Endothelial cell of umbilical vein (primary cell): ENCODE data around the gene MGAT4A. TPM values are rescaled to one million over a fixed set of nuclear protein-coding genes. Genes with fewer than 3 reads are reported as not detected.

Experiments used
- BruUV-seq: library from RNA; stranded (reverse); fragments of 400-500 nt; replicated peaks from 2 replicates; lab custom pipeline; 2021; lab: Mats Ljungman, UMichigan
- CTCF ChIA-PET: fragments of 300-600, 350-600 bp; sonication (Branson Sonifier 250); formaldehyde crosslinking; loops from one replicate; lab custom pipeline; 2021; ENCODE audit warnings: antibody characterized with exemption, inconsistent platforms; lab: Charles Lee
- POLR2A ChIA-PET: fragments of 300-600, 350-600 bp; sonication (Branson Sonifier 250); formaldehyde crosslinking; loops from one replicate; lab custom pipeline; 2021; ENCODE audit warnings: antibody characterized with exemption, inconsistent platforms; lab: Charles Lee
- DNase-seq: peaks from one replicate; pipeline ENCODE4 v3.0.0-alpha.2; 2011; ENCODE audit warnings: low read depth, low spot score
- FAIRE-seq: peaks from 2 replicates; lab custom pipeline; 2011; peaks lifted over from hg19 to GRCh38; lab: Jason Lieb, UNC
- H2AFZ ChIP-seq: 2 replicates; pipeline ENCODE4 v1.6.0; 2012; ENCODE audit warnings: low read depth, low read length, control low read depth, inconsistent platforms
- H3K27ac ChIP-seq: 2 replicates; pipeline ENCODE4 v1.5.1; 2011; ENCODE audit warnings: low read depth, mild to moderate bottlenecking, control low read depth, low read length, moderate library complexity; ENCODE audit not compliant: insufficient read depth
- H3K27me3 ChIP-seq, 2 experiments: 2 replicates each; pipeline versions ENCODE4 v1.6.0 to v1.6.1; 2011; ENCODE audit warnings: low read length in 2 of 2, mixed read lengths in 1 of 2; ENCODE audit not compliant: control insufficient read depth in 2 of 2, insufficient read depth in 2 of 2
- H3K36me3 ChIP-seq, 2 experiments: 2 replicates in 1 of 2; 3 replicates in 1 of 2; pipeline ENCODE4 v1.5.1; 2011; ENCODE audit warnings: low read length in 2 of 2, mild to moderate bottlenecking in 1 of 2, moderate library complexity in 1 of 2; ENCODE audit not compliant: control insufficient read depth in 2 of 2, insufficient read depth in 2 of 2; ENCODE audit errors: extremely low read depth in 1 of 2
- H3K4me1 ChIP-seq: 3 replicates; pipeline ENCODE4 v1.5.1; 2011; ENCODE audit warnings: mild to moderate bottlenecking, low read length; ENCODE audit not compliant: control insufficient read depth, insufficient read depth; ENCODE audit errors: extremely low read depth
- H3K4me2 ChIP-seq: 2 replicates; pipeline ENCODE4 v1.6.1; 2011; ENCODE audit warnings: low read length, control low read depth, mixed read lengths; ENCODE audit not compliant: insufficient read depth
- H3K4me3 ChIP-seq, 3 experiments: fragments of 200-600 bp in 1 of 3; sonication (generic), shearing (Covaris generic) in 1 of 3; replicated peaks in 1 of 3; 2 replicates each; pipeline ENCODE4 v1.5.1; 2011 to 2016; ENCODE audit warnings: control low read depth in 3 of 3, low read length in 3 of 3, mild to moderate bottlenecking in 2 of 3, inconsistent platforms in 1 of 3, low read depth in 1 of 3, moderate library complexity in 1 of 3; ENCODE audit not compliant: insufficient read depth in 1 of 3
- H3K79me2 ChIP-seq: 2 replicates; pipeline ENCODE4 v1.6.0; 2012; ENCODE audit warnings: low read length, inconsistent platforms; ENCODE audit not compliant: control insufficient read depth, insufficient read depth
- H3K9ac ChIP-seq: replicated peaks from 2 replicates; pipeline ENCODE3; 2011; ENCODE audit warnings: low read length, control low read depth; ENCODE audit not compliant: insufficient read depth; ENCODE audit errors: extremely low read depth
- H3K9me1 ChIP-seq: replicated peaks from 3 replicates; pipeline ENCODE4 v1.6.0; 2011; ENCODE audit warnings: mild to moderate bottlenecking, low read length; ENCODE audit not compliant: control insufficient read depth, insufficient read depth; ENCODE audit errors: extremely low read depth
- H3K9me3 ChIP-seq: replicated peaks from 2 replicates; pipeline ENCODE4 v1.5.1; 2012; ENCODE audit warnings: low read length, inconsistent platforms; ENCODE audit not compliant: control insufficient read depth, insufficient read depth
- H4K20me1 ChIP-seq: replicated peaks from 2 replicates; pipeline ENCODE3; 2011; ENCODE audit warnings: mild to moderate bottlenecking, low read length; ENCODE audit not compliant: control insufficient read depth, insufficient read depth; ENCODE audit errors: extremely low read depth
- CTCF ChIP-seq, 2 donors: IDR thresholded peaks; 1 replicate in 1 of 2; 2 replicates in 1 of 2; pipeline ENCODE4 v1.5.1; 2011; ENCODE audit warnings: low read length in 2 of 2, mild to moderate bottlenecking in 2 of 2, moderate library complexity in 2 of 2, control low read depth in 1 of 2, inconsistent platforms in 1 of 2, low read depth in 1 of 2; ENCODE audit not compliant: insufficient read depth in 1 of 2; ENCODE audit errors: extremely low read depth in 1 of 2
- EZH2 ChIP-seq: IDR thresholded peaks from 2 replicates; pipeline ENCODE4 v1.6.1; 2012; ENCODE audit warnings: borderline replicate concordance, low read depth, mild to moderate bottlenecking, moderate library complexity, low read length, inconsistent platforms; ENCODE audit not compliant: severe bottlenecking
- FOS ChIP-seq: IDR thresholded peaks from 2 replicates; pipeline ENCODE4 v1.6.1; 2011; ENCODE audit warnings: mild to moderate bottlenecking, low read length, moderate library complexity, borderline replicate concordance; ENCODE audit not compliant: insufficient read depth
- GATA2 ChIP-seq: IDR thresholded peaks from 2 replicates; pipeline ENCODE4 v1.7.0; 2011; ENCODE audit warnings: low read depth, mild to moderate bottlenecking, moderate library complexity, mixed read lengths, low read length; ENCODE audit not compliant: insufficient read length, insufficient read depth
- JUN ChIP-seq: IDR thresholded peaks from 2 replicates; pipeline ENCODE4 v1.6.1; 2011; ENCODE audit warnings: borderline replicate concordance, low read depth; ENCODE audit not compliant: insufficient read length, insufficient read depth
- MAX ChIP-seq: IDR thresholded peaks from 2 replicates; pipeline ENCODE4 v1.6.1; 2011; ENCODE audit not compliant: insufficient read depth, insufficient read length
- POLR2AphosphoS5 ChIP-seq: IDR thresholded peaks from 2 replicates; pipeline ENCODE4 v1.6.1; 2012; ENCODE audit warnings: low read depth, mild to moderate bottlenecking, control low read depth, low read length, moderate library complexity; ENCODE audit not compliant: insufficient read depth
- dilution Hi-C: fragments of 300-500 bp; cut with MboI; formaldehyde crosslinking; loops from one replicate; pipeline ENCODE4 v1.15.0; 2019; ENCODE audit warnings: low sequenced_read_pairs; ENCODE audit not compliant: extremely low pct_ligation_motif_present
- intact Hi-C: fragments of 100-400 bp; cut with micrococcal nuclease; formaldehyde crosslinking; loops from one replicate; pipeline ENCODE4 v1.10.0; 2022
- polyA plus RNA-seq, 4 experiments: library from polyadenylated mRNA; depleted of rRNA in 3 of 4; stranded (reverse) in 3 of 4; unstranded in 1 of 4; fragments of >200 nt; gene quantifications; 2 replicates each; pipeline versions ENCODE4 v1.2.1 to v1.2.3, GENCODE V29; 2011 to 2012; ENCODE audit warnings: missing spikeins in 1 of 4
- total RNA-seq: library from RNA; stranded (reverse); gene quantifications from 2 replicates; pipeline ENCODE4 v1.2.3, GENCODE V29; 2021

Gene MGAT4A
- total and polyA plus RNA-seq, 2 donors (not counting 3 experiments of a cell fraction or from before 2014, with no cell fraction given): 9.2 to 42.2 TPM

- Histone ChIP-seq H3K9ac (no peak overlapping the region), H3K4me1 (no peaks in the 10 kb centered on the region), H3K4me2 (no peak overlapping the region), H2AFZ (no peak overlapping the region), H3K27me3 (no peaks in the 10 kb centered on the region), H3K9me1 (no peaks in the 10 kb centered on the region), H3K79me2 (no peaks in the 10 kb centered on the region), H3K27ac (no peak overlapping the region), H3K9me3 (no peaks in the 10 kb centered on the region), H3K36me3 (peaks cover 0 to 12% of the 10 kb centered on the region in 2 experiments), H3K4me3 (no peak overlapping the region), H4K20me1 (no peaks in the 10 kb centered on the region)
- POLR2A ChIA-PET: no interaction called here
- CTCF ChIA-PET: interaction anchor here (3.5 kb wide), 1 partner anchor 12 kb away, joined by 14 read pairs; no protein-coding TSS in a partner anchor
- no TSS peak for BruUV-seq
- intact Hi-C loops (no loop called here), dilution Hi-C loops (no loop called here)
- TF ChIP-seq JUN (no peak), CTCF (IDR thresholded peaks at IDR 0.05; ENCODE audit: extremely low read depth in 1 of 2, insufficient read depth in 1 of 2, low read depth in 1 of 2, low read length in 2 of 2) (no peak), FOS (no peak), MAX (no peak), EZH2 (no peak), POLR2AphosphoS5 (no peak), GATA2 (no peak)
- FAIRE-seq (no peak), DNase-seq (no peak)
Observed at GRCh38 chr2:98580656-98581284, 150.2 kb downstream of the MGAT4A start.
